ENCODE measurements around the gene ALDH3A1. TPM values are rescaled to one million over a fixed set of nuclear protein-coding genes. Genes with fewer than 3 reads are reported as not detected.

Gene ALDH3A1
- total RNA-seq, 3 donors from 2014 or later (not counting 1 experiment from before 2014, with no cell fraction given) = not detected

- Mint-ChIP-seq H3K4me1 (no peaks in the 10 kb centered on the region), H3K4me3 (no peak overlapping the region), H3K36me3 (no peaks in the 10 kb centered on the region), H3K27me3 (ENCODE audit: low read depth in 2 of 2) (no peaks in the 10 kb centered on the region), H3K27ac (no peak overlapping the region), H3K9me3 (no peaks in the 10 kb centered on the region)
- DNase-seq = no peak
- no peak for ATAC-seq
- H3K4me3 ChIP-seq (ENCODE audit: low read length) = no peak overlapping the region
- 87% methylated on average over 12 of the region's 12 CpGs for WGBS (ENCODE audit: insufficient coverage)
- H3K4me1 ChIP-seq (ENCODE audit: control insufficient read depth, insufficient read depth, low read length) = no peaks in the 10 kb centered on the region
- intact Hi-C loops (cut with micrococcal nuclease) = no loop called here
- no peak overlapping the region for H3K27ac ChIP-seq (ENCODE audit: low read length)
- no peaks in the 10 kb centered on the region for H3K27me3 ChIP-seq (ENCODE audit: control insufficient read depth, insufficient read depth, low read length)
- no peaks in the 10 kb centered on the region for H3K36me3 ChIP-seq (ENCODE audit: control insufficient read depth, insufficient read depth, low read length)
- no peak for TF ChIP-seq CTCF (IDR thresholded peaks at IDR 0.05)
- H3K9me3 ChIP-seq (ENCODE audit: control insufficient read depth, insufficient read depth, low read length) = no peaks in the 10 kb centered on the region
Measured at GRCh38 chr17:19718041-19718612, 30.0 kb downstream of the ALDH3A1 start.

- no peak overlapping the region for H3K27ac ChIP-seq (ENCODE audit: low read length)
- intact Hi-C loops (cut with micrococcal nuclease) = no loop called here
- no peaks in the 10 kb centered on the region for H3K36me3 ChIP-seq (ENCODE audit: control insufficient read depth, insufficient read depth, low read length)
- H3K9me3 ChIP-seq (ENCODE audit: control insufficient read depth, insufficient read depth, low read length) = no peaks in the 10 kb centered on the region
- WGBS (ENCODE audit: insufficient coverage) = 87% methylated on average over 10 of the region's 10 CpGs
- ATAC-seq (no peak), DNase-seq (no peak)
- Mint-ChIP-seq H3K4me1 (no peaks in the 10 kb centered on the region), H3K27ac (no peak overlapping the region), H3K36me3 (no peaks in the 10 kb centered on the region), H3K27me3 (ENCODE audit: low read depth in 2 of 2) (no peaks in the 10 kb centered on the region), H3K9me3 (no peaks in the 10 kb centered on the region), H3K4me3 (no peak overlapping the region)
- H3K27me3 ChIP-seq (ENCODE audit: control insufficient read depth, insufficient read depth, low read length) = no peaks in the 10 kb centered on the region
- H3K4me1 ChIP-seq (ENCODE audit: control insufficient read depth, insufficient read depth, low read length) = no peaks in the 10 kb centered on the region
- TF ChIP-seq CTCF (IDR thresholded peaks at IDR 0.05) = no peak
- H3K4me3 ChIP-seq (ENCODE audit: low read length) = no peak overlapping the region
Measured at GRCh38 chr17:19717411-19717908, 30.6 kb downstream of the ALDH3A1 start.

- DNase-seq = no peak
- Histone ChIP-seq H3K4me1 (ENCODE audit: control insufficient read depth, insufficient read depth, low read length) (no peaks in the 10 kb centered on the region), H3K27me3 (ENCODE audit: control insufficient read depth, insufficient read depth, low read length) (no peaks in the 10 kb centered on the region), H3K9me3 (ENCODE audit: control insufficient read depth, insufficient read depth, low read length) (no peaks in the 10 kb centered on the region), H3K4me3 (ENCODE audit: low read length) (no peak overlapping the region), H3K27ac (ENCODE audit: low read length) (no peak overlapping the region), H3K36me3 (ENCODE audit: control insufficient read depth, insufficient read depth, low read length) (no peaks in the 10 kb centered on the region)
- H3K27ac Mint-ChIP-seq = no peak overlapping the region
- no peaks in the 10 kb centered on the region for H3K9me3 Mint-ChIP-seq
- intact Hi-C loops (cut with micrococcal nuclease) = no loop called here
- TF ChIP-seq CTCF (IDR thresholded peaks at IDR 0.05) = no peak
- H3K27me3 Mint-ChIP-seq (ENCODE audit: low read depth in 2 of 2) = no peaks in the 10 kb centered on the region
- no peak for ATAC-seq
- H3K4me3 Mint-ChIP-seq = no peak overlapping the region
- no peaks in the 10 kb centered on the region for H3K36me3 Mint-ChIP-seq
- H3K4me1 Mint-ChIP-seq = no peaks in the 10 kb centered on the region
- WGBS (ENCODE audit: insufficient coverage) = 92% methylated on average over 7 of the region's 7 CpGs
Measured at GRCh38 chr17:19717031-19717360, 31.1 kb downstream of the ALDH3A1 start.
